ENCODE results near the gene DMTF1. TPM values are rescaled to one million over a fixed set of nuclear protein-coding genes. Genes with fewer than 3 reads are reported as not detected.
A peak's percentile ranks its signal among the peaks of the same experiment; 100 is the strongest.

The DMTF1 gene
- total and polyA plus RNA-seq, 9 of the 15 experiments (the other 6 are each of a cell fraction or from before 2014, with no cell fraction given): 25.7 to 208 (median 74.7) TPM

GRCh38 chr7:87140271-87140748 is 11.9 kb upstream of the DMTF1 start (continued):
- TF ChIP-seq RERE (CRISPR knock-in tag; IDR thresholded peaks at IDR 0.05; ENCODE audit: borderline replicate concordance): no peak
- TF ChIP-seq HNRNPL (IDR thresholded peaks at IDR 0.05; ENCODE audit: low read depth, low read length): no peak
- TF ChIP-seq ZFP30 (CRISPR knock-in tag; IDR thresholded peaks at IDR 0.05; ENCODE audit: borderline replicate concordance): no peak
- no peak for TF ChIP-seq STAT6 (CRISPR knock-in tag; IDR thresholded peaks at IDR 0.05)
- peak; percentile 79 for TF ChIP-seq NCOA4 (IDR thresholded peaks at IDR 0.05; ENCODE audit: partially characterized antibody)
- TF ChIP-seq ZKSCAN3 (CRISPR knock-in tag; IDR thresholded peaks at IDR 0.05): no peak
- TF ChIP-seq ATF2 (CRISPR knock-in tag; IDR thresholded peaks at IDR 0.05): no peak
- TF ChIP-seq SAFB2 (IDR thresholded peaks at IDR 0.05; ENCODE audit: borderline replicate concordance, low read depth, low read length, severe bottlenecking): no peak
- TF ChIP-seq L3MBTL2 (IDR thresholded peaks at IDR 0.05): peak; percentile 83
- TF ChIP-seq BDP1 (IDR thresholded peaks at IDR 0.05; ENCODE audit: insufficient read depth, insufficient read length): no peak
- TF ChIP-seq TAF9B (IDR thresholded peaks at IDR 0.05; ENCODE audit: partially characterized antibody): peak; percentile 90
- TF ChIP-seq ZNF584 (CRISPR knock-in tag; IDR thresholded peaks at IDR 0.05; ENCODE audit: low read depth): peak; percentile 65; the same call in 1 of the 2 replicates
- no peak for TF ChIP-seq POLR2B (IDR thresholded peaks at IDR 0.05; ENCODE audit: low read depth, partially characterized antibody)
- no peak for TF ChIP-seq ZNF232 (CRISPR knock-in tag; IDR thresholded peaks at IDR 0.05)
- TF ChIP-seq NFATC3 (IDR thresholded peaks at IDR 0.05): 0 out of 2 replicates have a peak, but pooled peaks have one; percentile 43
- no peak for TF ChIP-seq ZNF174 (CRISPR knock-in tag; IDR thresholded peaks at IDR 0.05)
- peak; percentile 98 to 99 for TF ChIP-seq ARNT (IDR thresholded peaks at IDR 0.05)
- TF ChIP-seq ELF2 (CRISPR knock-in tag; IDR thresholded peaks at IDR 0.05): no peak
- TF ChIP-seq SMARCC2 (IDR thresholded peaks at IDR 0.05; ENCODE audit: low read depth): peak; percentile 99
- peak; percentile 38 to 51; a peak in 2 of 4 replicates for TF ChIP-seq ETV6 (IDR thresholded peaks at IDR 0.05; ENCODE audit: borderline replicate concordance in 1 of 2, low read depth in 2 of 2, low read length in 1 of 2)
- no peak for TF ChIP-seq ETV6 (CRISPR knock-in tag; IDR thresholded peaks at IDR 0.05; ENCODE audit: borderline replicate concordance)

Measured in K562 (cell line).